ENCODE results near the gene TAS1R2.

GRCh38 chr1:18802231-18802630 lies 57.2 kb downstream of the TAS1R2 start:
- TF ChIP-seq, protein P1, sequence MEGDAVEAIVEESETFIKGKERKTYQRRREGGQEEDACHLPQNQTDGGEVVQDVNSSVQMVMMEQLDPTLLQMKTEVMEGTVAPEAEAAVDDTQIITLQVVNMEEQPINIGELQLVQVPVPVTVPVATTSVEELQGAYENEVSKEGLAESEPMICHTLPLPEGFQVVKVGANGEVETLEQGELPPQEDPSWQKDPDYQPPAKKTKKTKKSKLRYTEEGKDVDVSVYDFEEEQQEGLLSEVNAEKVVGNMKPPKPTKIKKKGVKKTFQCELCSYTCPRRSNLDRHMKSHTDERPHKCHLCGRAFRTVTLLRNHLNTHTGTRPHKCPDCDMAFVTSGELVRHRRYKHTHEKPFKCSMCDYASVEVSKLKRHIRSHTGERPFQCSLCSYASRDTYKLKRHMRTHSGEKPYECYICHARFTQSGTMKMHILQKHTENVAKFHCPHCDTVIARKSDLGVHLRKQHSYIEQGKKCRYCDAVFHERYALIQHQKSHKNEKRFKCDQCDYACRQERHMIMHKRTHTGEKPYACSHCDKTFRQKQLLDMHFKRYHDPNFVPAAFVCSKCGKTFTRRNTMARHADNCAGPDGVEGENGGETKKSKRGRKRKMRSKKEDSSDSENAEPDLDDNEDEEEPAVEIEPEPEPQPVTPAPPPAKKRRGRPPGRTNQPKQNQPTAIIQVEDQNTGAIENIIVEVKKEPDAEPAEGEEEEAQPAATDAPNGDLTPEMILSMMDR (IDR thresholded peaks at IDR 0.05), result no peak
- TF ChIP-seq EZH2 (IDR thresholded peaks at IDR 0.05) (no peak), EZH2phosphoT487 (IDR thresholded peaks at IDR 0.05) (no peak)

All from neural progenitor cell (in vitro differentiated cells).